Vagina (tissue), 2 donors: ENCODE data around the gene CACNA1I. TPM values are rescaled to one million over a fixed set of nuclear protein-coding genes. Genes with fewer than 3 reads are reported as not detected.

Experiments
- DNase-seq, 2 donors: peaks; one replicate each; pipeline ENCODE4 v3.0.0-alpha.2; 2017; ENCODE audit errors: extremely low spot score in 2 of 2
- H3K27ac ChIP-seq: fragments of 200-600 bp; sonication (generic); one replicate; pipeline ENCODE4 v1.5.1; 2019
- H3K27me3 ChIP-seq: fragments of 200-600 bp; sonication (generic); one replicate; pipeline ENCODE4 v1.5.1; 2019
- H3K36me3 ChIP-seq, 2 donors: fragments of 200-600 bp; sonication (generic); one replicate each; pipeline ENCODE4 v1.5.1; 2017 to 2019
- H3K4me1 ChIP-seq: fragments of 200-600 bp; sonication (generic); one replicate; pipeline ENCODE4 v1.5.1; 2019
- H3K4me3 ChIP-seq, 2 donors: fragments of 200-600 bp; sonication (generic); 1 replicate in 1 of 2; 2 replicates in 1 of 2; pipeline ENCODE4 v1.5.1; 2016 to 2019
- H3K9me3 ChIP-seq: fragments of 200-600 bp; sonication (generic); one replicate; pipeline ENCODE4 v1.5.1; 2019
- POLR2A ChIP-seq, 2 donors: fragments of 450-650 bp; IDR thresholded peaks; one replicate each; pipeline ENCODE4 v1.6.1; 2017; ENCODE audit warnings: antibody characterized with exemption in 2 of 2, mild to moderate bottlenecking in 2 of 2, moderate library complexity in 2 of 2
- POLR2AphosphoS5 ChIP-seq, 2 donors: sonication (generic); formaldehyde crosslinking; IDR thresholded peaks; one replicate each; pipeline ENCODE4 v1.9.0; 2017; ENCODE audit warnings: antibody characterized with exemption in 2 of 2, mild to moderate bottlenecking in 2 of 2, low read depth in 1 of 2; ENCODE audit not compliant: insufficient read depth in 1 of 2
- intact Hi-C: fragments of 100-400 bp; cut with DNase I; formaldehyde crosslinking; loops from one replicate; pipeline ENCODE4 v1.15.1; 2023
- total RNA-seq: library from RNA; depleted of rRNA; stranded (reverse); fragments of >200 nt; gene quantifications from one replicate; pipeline ENCODE4 v1.2.3, GENCODE V29; 2016
- TF ChIP-seq, protein P1 (sequence below), 3 experiments: fragments of 450-650 bp in 2 of 3; fragments of 200-600 bp in 1 of 3; sonication (generic) in 1 of 3; IDR thresholded peaks; one replicate each; pipeline ENCODE4 v1.5.1; 2017 to 2019; ENCODE audit warnings: antibody characterized with exemption in 3 of 3, mild to moderate bottlenecking in 2 of 3, moderate library complexity in 2 of 3

The CACNA1I gene
- total RNA-seq, 1 donor from 2014 or later, result 1.2 TPM

DNA sequence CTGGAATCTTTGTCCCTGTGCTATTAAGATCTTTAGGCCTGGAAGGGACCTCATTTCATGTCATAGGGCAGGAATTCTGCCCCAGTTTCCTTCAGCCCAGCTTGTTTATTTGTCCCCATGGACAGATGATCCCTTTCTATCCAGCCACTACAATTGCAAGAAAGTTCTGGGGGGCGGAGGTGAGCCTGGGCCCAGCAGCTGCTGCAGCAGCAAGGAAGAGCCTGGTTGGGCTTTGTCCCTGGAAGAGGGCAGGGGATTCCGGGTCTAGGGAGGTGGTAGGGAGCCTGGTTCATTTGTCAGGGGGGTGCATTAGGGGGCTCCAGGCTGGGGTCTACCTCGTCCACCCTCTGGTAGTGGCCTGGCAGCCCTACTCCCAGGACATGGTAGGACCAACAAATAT is 16.4 kb upstream of the CACNA1I start:
- H3K27me3 ChIP-seq, result peaks cover 15% of the 10 kb centered on the region
- DNase-seq, result no peak
- TF ChIP-seq, protein P1, sequence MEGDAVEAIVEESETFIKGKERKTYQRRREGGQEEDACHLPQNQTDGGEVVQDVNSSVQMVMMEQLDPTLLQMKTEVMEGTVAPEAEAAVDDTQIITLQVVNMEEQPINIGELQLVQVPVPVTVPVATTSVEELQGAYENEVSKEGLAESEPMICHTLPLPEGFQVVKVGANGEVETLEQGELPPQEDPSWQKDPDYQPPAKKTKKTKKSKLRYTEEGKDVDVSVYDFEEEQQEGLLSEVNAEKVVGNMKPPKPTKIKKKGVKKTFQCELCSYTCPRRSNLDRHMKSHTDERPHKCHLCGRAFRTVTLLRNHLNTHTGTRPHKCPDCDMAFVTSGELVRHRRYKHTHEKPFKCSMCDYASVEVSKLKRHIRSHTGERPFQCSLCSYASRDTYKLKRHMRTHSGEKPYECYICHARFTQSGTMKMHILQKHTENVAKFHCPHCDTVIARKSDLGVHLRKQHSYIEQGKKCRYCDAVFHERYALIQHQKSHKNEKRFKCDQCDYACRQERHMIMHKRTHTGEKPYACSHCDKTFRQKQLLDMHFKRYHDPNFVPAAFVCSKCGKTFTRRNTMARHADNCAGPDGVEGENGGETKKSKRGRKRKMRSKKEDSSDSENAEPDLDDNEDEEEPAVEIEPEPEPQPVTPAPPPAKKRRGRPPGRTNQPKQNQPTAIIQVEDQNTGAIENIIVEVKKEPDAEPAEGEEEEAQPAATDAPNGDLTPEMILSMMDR (IDR thresholded peaks at IDR 0.05), result no peak
- no peak for TF ChIP-seq POLR2AphosphoS5 (IDR thresholded peaks at IDR 0.05; ENCODE audit: insufficient read depth in 1 of 2, low read depth in 1 of 2)
- no peak for TF ChIP-seq POLR2A (IDR thresholded peaks at IDR 0.05)
- H3K9me3 ChIP-seq, result no peaks in the 10 kb centered on the region
- H3K4me1 ChIP-seq, result peaks cover 14% of the 10 kb centered on the region
- intact Hi-C loops, result no loop called here
- no peak overlapping the region for H3K27ac ChIP-seq
- H3K4me3 ChIP-seq, result no peak overlapping the region
- H3K36me3 ChIP-seq, result no peaks in the 10 kb centered on the region

DNA sequence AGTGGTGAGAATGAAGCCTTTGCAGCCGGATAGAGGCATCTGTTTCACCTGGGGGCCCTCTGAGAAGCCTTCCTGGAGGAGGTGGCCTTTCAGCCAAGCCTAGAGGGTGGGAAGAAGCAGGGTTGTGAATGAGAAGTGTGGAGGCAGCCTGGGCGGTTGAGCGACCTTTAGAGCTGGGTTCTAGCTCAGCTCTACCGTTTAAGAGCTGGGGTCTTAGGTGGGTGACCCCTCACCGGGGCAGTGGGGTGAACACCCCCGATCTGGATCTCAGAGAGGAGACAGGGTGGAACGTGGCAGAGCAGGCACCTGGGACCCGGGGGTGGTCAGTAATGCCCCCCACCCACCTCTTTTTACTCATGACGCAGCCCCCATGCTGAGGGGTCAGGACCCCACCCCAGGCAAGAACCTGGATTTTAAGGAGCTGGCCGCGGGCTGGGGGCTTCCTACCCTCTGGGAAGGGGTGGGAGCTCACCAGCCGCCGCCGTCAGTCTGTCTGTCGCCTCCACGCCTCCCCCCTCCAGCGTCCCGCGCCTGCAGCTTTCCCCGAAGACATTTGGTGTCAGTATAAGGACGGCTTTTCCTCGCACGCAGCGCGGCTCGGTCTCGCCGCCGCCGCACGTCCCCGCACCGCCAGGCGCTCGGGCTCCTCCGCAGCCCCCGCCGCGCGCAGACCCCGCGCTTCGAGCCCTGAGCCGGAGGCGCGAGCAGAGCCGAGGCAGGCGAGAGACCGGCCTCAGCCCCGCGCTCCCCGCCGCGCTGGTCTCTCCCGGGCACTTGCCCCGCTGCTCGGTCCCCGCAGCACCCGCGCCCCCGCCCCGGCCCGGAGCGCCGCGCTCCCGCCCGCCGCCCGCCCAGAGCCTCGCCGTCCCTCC is 13.3 kb upstream of the CACNA1I start:
- no peaks in the 10 kb centered on the region for H3K36me3 ChIP-seq
- H3K4me1 ChIP-seq, result peaks cover 14% of the 10 kb centered on the region
- DNase-seq, result no peak
- H3K27ac ChIP-seq, result no peak overlapping the region
- intact Hi-C loops, result no loop called here
- peak overlapping the region in 1 of 2 donors; percentile 46 for H3K4me3 ChIP-seq
- H3K9me3 ChIP-seq, result no peaks in the 10 kb centered on the region
- TF ChIP-seq POLR2AphosphoS5 (IDR thresholded peaks at IDR 0.05; ENCODE audit: insufficient read depth in 1 of 2, low read depth in 1 of 2), result no peak
- TF ChIP-seq, protein P1 (IDR thresholded peaks at IDR 0.05), result no peak
- no peak for TF ChIP-seq POLR2A (IDR thresholded peaks at IDR 0.05)
- H3K27me3 ChIP-seq, result peaks cover 15% of the 10 kb centered on the region

DNA sequence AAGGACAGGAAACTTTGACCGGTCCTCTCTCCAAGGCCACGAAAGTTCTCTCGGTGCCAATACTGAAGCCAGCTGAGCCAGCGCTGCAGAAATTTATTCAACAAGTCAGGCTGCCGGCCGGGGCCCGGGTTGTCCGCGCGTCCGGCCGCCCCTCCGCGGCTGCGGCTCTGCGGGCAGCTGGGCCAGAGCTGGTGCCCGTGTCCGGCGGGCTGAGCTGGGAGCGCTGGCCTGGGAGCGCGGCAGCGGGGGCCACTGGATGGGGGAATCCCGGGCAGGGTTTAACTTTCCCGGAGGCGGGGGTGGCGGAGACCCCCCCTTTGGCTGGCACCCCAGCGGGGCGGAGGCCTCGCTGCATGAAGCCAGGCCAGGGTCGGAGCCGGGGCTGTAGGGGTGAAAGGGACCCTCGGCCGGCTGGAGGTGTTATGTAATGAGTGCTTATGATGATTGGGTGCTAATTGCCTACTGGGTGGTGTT is 12.3 kb upstream of the CACNA1I start:
- TF ChIP-seq, protein P1 (IDR thresholded peaks at IDR 0.05), result no peak
- TF ChIP-seq POLR2A (IDR thresholded peaks at IDR 0.05) (no peak), POLR2AphosphoS5 (IDR thresholded peaks at IDR 0.05; ENCODE audit: insufficient read depth in 1 of 2, low read depth in 1 of 2) (no peak)
- Histone ChIP-seq H3K9me3 (no peaks in the 10 kb centered on the region), H3K27ac (no peak overlapping the region), H3K36me3 (no peaks in the 10 kb centered on the region), H3K27me3 (peaks cover 15% of the 10 kb centered on the region), H3K4me1 (peaks cover 14% of the 10 kb centered on the region), H3K4me3 (no peak overlapping the region)
- no peak for DNase-seq
- intact Hi-C loops, result no loop called here

DNA sequence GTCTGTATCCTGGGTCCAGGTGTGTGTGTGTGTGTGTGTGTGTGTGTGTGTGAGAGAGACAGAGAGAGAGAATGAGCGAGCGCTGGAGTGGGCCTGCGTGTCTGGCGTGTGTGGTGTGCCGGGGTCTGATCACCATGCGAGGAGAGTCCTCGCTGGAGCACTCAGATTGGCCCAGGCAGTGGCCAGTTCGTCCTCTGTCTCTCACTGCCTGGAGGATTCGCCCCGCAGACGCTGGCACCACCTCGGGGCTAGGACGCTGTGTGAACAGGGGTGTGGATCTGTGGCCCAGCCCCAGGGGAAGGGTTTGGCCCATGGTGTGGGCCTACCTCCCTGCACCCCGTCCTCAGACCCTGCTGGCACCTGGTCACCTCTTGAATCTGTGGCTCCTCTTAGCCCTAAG is 11.6 kb upstream of the CACNA1I start:
- no peak overlapping the region for H3K4me3 ChIP-seq
- intact Hi-C loops, result no loop called here
- peaks cover 15% of the 10 kb centered on the region for H3K27me3 ChIP-seq

More for the DNA sequence above, 11.6 kb upstream of the CACNA1I start:
- Histone ChIP-seq H3K36me3 (no peaks in the 10 kb centered on the region), H3K9me3 (no peaks in the 10 kb centered on the region), H3K27ac (no peak overlapping the region), H3K4me1 (peaks cover 14% of the 10 kb centered on the region)
- DNase-seq, result no peak
- TF ChIP-seq POLR2A (IDR thresholded peaks at IDR 0.05) (no peak), POLR2AphosphoS5 (IDR thresholded peaks at IDR 0.05; ENCODE audit: insufficient read depth in 1 of 2, low read depth in 1 of 2) (no peak)
- TF ChIP-seq, protein P1 (IDR thresholded peaks at IDR 0.05), result no peak
